ENCODE results near the gene C12orf60. TPM values are rescaled to one million over a fixed set of nuclear protein-coding genes. Genes with fewer than 3 reads are reported as not detected.

C12orf60 gene
- total and polyA plus RNA-seq, 4 donors: 0.56 to 1.9 (median 0.99) TPM

DNA sequence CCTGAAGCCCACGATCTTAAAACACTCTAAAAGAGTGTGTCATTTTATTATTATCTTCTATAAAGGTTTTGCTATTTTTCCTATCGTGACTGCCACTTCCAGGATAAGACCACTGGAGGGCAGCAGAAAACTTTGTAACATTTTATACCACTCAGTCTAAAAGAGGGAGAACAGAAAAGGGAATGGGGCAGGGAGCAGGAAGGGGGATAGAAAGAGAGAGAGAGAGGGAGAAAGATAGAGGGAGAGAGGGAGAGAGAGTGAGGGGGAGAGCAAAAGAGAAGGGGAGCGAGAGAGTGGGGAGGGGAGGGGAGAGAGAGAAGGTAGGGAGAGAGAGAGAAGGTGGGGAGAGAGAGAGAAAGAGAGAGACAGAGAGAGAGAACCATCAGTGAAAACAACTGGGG, 41.9 kb downstream of the C12orf60 start:
- Histone ChIP-seq H3K4me1 (ENCODE audit: control insufficient read depth in 1 of 2, insufficient read depth in 2 of 2, low read length in 2 of 2) (peaks cover 3 to 7% of the 10 kb centered on the region in 2 donors), H3K36me3 (ENCODE audit: control insufficient read depth in 1 of 2, insufficient read depth in 2 of 2, low read length in 1 of 2) (no peaks in the 10 kb centered on the region), H3K27ac (ENCODE audit: low read depth in 1 of 2, low read length in 2 of 2) (no peak overlapping the region), H3K9me3 (ENCODE audit: control insufficient read depth, low read length) (no peaks in the 10 kb centered on the region), H3K27me3 (ENCODE audit: control insufficient read depth in 1 of 2, insufficient read depth in 2 of 2, low read length in 1 of 2) (no peaks in the 10 kb centered on the region), H3K4me3 (ENCODE audit: low read length in 2 of 2) (no peak overlapping the region)
- peak; percentile 82 for ATAC-seq (ENCODE audit: low FRiP score)
- intact Hi-C loops (cut with DNase I): loop anchor here (2.0 to 10.0 kb wide), 8 partner anchors 37 to 679 kb away; partner anchors contain the start of gene RERG (in 2 of the 2)
- no peak for DNase-seq
- 7 to 10% methylated on average over 3 of the region's 3 CpGs for WGBS, 2 donors

DNA sequence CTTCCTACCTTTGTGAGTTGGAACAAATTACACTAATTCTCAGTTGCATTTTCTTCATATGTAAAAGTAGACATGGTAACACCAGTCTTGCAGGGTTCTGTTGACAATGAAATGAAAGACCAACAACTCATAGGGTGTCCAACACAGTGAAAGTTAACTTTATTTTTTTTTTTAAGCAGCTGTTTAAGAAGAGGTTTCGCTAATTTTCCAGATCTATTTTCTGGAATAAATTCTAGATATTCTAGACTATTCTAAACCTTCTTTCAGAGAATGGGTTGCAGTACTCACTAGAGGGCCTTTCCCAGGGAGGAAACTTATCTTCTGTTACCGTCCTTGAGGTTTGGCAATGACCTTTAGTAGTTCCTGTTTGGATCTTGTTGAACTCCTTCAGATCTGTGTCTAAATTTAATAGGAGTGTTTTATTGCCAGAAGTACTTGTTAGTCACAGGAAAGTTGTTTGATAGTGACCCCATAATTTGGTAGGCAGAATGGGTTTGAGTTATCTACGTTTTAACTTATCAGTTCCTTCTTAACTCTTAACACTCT, 42.6 kb downstream of the C12orf60 start:
- DNase-seq: no peak
- H3K36me3 ChIP-seq (ENCODE audit: control insufficient read depth in 1 of 2, insufficient read depth in 2 of 2, low read length in 1 of 2): no peaks in the 10 kb centered on the region
- intact Hi-C loops (cut with DNase I): loop anchor here (5.0 to 10.0 kb wide), 6 partner anchors 36 to 679 kb away; partner anchors contain the start of gene RERG (in 2 of the 2)
- WGBS, 2 donors: 32 to 33% methylated on average over 3 of the region's 3 CpGs
- ATAC-seq (ENCODE audit: low FRiP score): no peak
- H3K4me3 ChIP-seq (ENCODE audit: low read length in 2 of 2): no peak overlapping the region
- no peaks in the 10 kb centered on the region for H3K9me3 ChIP-seq (ENCODE audit: control insufficient read depth, low read length)
- no peaks in the 10 kb centered on the region for H3K27me3 ChIP-seq (ENCODE audit: control insufficient read depth in 1 of 2, insufficient read depth in 2 of 2, low read length in 1 of 2)
- no peak overlapping the region for H3K27ac ChIP-seq (ENCODE audit: low read depth in 1 of 2, low read length in 2 of 2)
- H3K4me1 ChIP-seq (ENCODE audit: control insufficient read depth in 1 of 2, insufficient read depth in 2 of 2, low read length in 2 of 2): peaks cover 0 to 7% of the 10 kb centered on the region in 2 donors

DNA sequence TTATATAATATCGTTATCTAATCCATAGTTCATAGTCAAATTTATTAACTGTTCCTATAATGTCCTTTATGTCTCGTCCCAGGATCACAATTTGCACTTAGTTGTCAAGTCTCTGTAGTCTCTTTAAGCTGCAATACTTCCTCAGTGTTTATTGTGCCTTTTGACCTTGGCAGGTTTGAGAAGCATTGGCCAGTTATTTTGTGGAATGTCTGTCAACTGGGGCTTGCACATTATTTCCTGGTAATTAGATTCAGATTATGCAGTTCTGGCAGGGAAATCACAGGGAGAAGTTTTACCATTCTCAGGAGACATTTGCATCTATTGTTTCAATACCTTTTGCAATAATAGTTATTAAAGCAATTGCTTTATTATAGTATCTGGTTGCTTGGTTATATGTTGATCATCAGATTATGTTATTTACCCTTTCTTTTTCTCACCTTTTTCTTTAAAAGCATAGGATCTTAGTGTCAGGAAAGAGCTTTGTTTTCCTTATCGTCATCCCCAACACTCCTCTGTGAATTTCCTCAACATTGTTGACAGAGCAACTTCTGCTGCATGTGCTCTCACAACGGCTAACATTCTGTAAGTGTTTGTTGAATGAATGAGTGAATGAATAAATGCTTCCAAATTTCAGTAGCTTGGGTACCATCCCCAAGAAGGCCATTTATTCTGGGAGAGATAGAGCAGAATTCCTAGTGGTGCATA, 43.6 kb downstream of the C12orf60 start:
- DNase-seq (no peak), ATAC-seq (ENCODE audit: low FRiP score) (no peak)
- H3K4me3 ChIP-seq (ENCODE audit: low read length in 2 of 2): no peak overlapping the region
- H3K27me3 ChIP-seq (ENCODE audit: control insufficient read depth in 1 of 2, insufficient read depth in 2 of 2, low read length in 1 of 2): no peaks in the 10 kb centered on the region
- no peak overlapping the region for H3K27ac ChIP-seq (ENCODE audit: low read depth in 1 of 2, low read length in 2 of 2)
- WGBS, 2 donors: 25 to 76% methylated on average over 4 of the region's 4 CpGs
- H3K4me1 ChIP-seq (ENCODE audit: control insufficient read depth in 1 of 2, insufficient read depth in 2 of 2, low read length in 2 of 2): peaks cover 0 to 7% of the 10 kb centered on the region in 2 donors
- no peaks in the 10 kb centered on the region for H3K9me3 ChIP-seq (ENCODE audit: control insufficient read depth, low read length)
- intact Hi-C loops (cut with DNase I): loop anchor here (5.0 to 10.0 kb wide), 6 partner anchors 35 to 678 kb away; partner anchors contain the start of gene RERG (in 2 of the 2)
- no peaks in the 10 kb centered on the region for H3K36me3 ChIP-seq (ENCODE audit: control insufficient read depth in 1 of 2, insufficient read depth in 2 of 2, low read length in 1 of 2)

GRCh38 chr12:14849661-14850060, 46.2 kb downstream of the C12orf60 start:
- no peaks in the 10 kb centered on the region for H3K27me3 ChIP-seq (ENCODE audit: control insufficient read depth in 1 of 2, insufficient read depth in 2 of 2, low read length in 1 of 2)
- no peak overlapping the region for H3K4me3 ChIP-seq (ENCODE audit: low read length in 2 of 2)
- H3K4me1 ChIP-seq (ENCODE audit: control insufficient read depth in 1 of 2, insufficient read depth in 2 of 2, low read length in 2 of 2): peaks cover 0 to 7% of the 10 kb centered on the region in 2 donors
- H3K36me3 ChIP-seq (ENCODE audit: control insufficient read depth in 1 of 2, insufficient read depth in 2 of 2, low read length in 1 of 2): no peaks in the 10 kb centered on the region
- WGBS, 2 donors: 5 to 8% methylated on average over 2 of the region's 2 CpGs
- no peak overlapping the region for H3K27ac ChIP-seq (ENCODE audit: low read depth in 1 of 2, low read length in 2 of 2)
- H3K9me3 ChIP-seq (ENCODE audit: control insufficient read depth, low read length): no peaks in the 10 kb centered on the region
- ATAC-seq (ENCODE audit: low FRiP score) (peak; percentile 52), DNase-seq (no peak)
- intact Hi-C loops (cut with DNase I): loop anchor here (5.0 to 10.0 kb wide), 7 partner anchors 33 to 675 kb away; partner anchors contain the start of gene RERG (in 2 of the 2)

DNA sequence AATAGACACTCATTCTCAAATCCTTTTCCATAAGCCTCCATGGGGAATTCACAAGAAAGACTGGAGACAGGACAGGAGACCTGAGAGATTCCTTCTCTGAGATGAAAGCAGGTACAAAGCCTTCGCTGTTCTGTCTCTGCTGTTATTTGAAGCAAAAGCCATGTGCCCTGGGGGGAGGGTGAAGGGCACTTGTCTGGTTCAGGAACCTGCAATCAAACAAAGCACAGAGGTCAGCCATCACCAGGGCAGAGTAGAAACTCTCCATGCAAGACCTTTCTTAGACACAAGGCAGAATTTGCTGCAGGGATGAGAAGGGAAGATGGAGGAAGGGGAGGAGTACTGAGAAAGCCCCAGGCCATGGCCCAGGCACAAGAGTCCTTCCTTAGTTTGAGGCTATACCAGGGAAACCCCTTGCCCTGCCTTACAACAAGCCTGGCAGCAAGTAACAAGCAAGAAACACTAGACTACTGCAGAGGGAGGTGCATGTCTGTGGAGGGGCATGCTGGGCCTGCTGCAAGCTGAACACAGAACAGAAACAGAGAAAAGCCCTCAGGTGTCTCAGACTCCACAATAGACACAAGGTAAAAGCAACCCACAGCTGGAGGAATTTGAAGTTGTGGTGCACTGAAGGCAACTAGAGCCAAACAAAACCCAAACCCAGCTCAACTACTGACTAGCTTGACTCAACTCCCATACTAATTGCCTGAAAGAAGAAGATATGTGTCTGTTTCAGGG, 47.6 kb downstream of the C12orf60 start:
- H3K4me1 ChIP-seq (ENCODE audit: control insufficient read depth in 1 of 2, insufficient read depth in 2 of 2, low read length in 2 of 2): peaks cover 0 to 9% of the 10 kb centered on the region in 2 donors
- 0 to 98% methylated on average over 1 of the region's 1 CpG for WGBS, 2 donors

GRCh38 chr12:14852880-14853279, 49.4 kb downstream of the C12orf60 start:
- Histone ChIP-seq H3K36me3 (ENCODE audit: control insufficient read depth in 1 of 2, insufficient read depth in 2 of 2, low read length in 1 of 2) (no peaks in the 10 kb centered on the region), H3K9me3 (ENCODE audit: control insufficient read depth, low read length) (no peaks in the 10 kb centered on the region), H3K27ac (ENCODE audit: low read depth in 1 of 2, low read length in 2 of 2) (no peak overlapping the region), H3K27me3 (ENCODE audit: control insufficient read depth in 1 of 2, insufficient read depth in 2 of 2, low read length in 1 of 2) (no peaks in the 10 kb centered on the region), H3K4me1 (ENCODE audit: control insufficient read depth in 1 of 2, insufficient read depth in 2 of 2, low read length in 2 of 2) (peaks cover 0 to 6% of the 10 kb centered on the region in 2 donors), H3K4me3 (ENCODE audit: low read length in 2 of 2) (no peak overlapping the region)
- intact Hi-C loops (cut with DNase I): loop anchor here in 1 of 2 donors (5.0 kb wide), 1 partner anchor 284 kb away; no protein-coding TSS in a partner anchor
- DNase-seq: no peak
- ATAC-seq (ENCODE audit: low FRiP score): no peak

More for the DNA sequence above, 47.6 kb downstream of the C12orf60 start:
- Histone ChIP-seq H3K36me3 (ENCODE audit: control insufficient read depth in 1 of 2, insufficient read depth in 2 of 2, low read length in 1 of 2) (no peaks in the 10 kb centered on the region), H3K9me3 (ENCODE audit: control insufficient read depth, low read length) (no peaks in the 10 kb centered on the region), H3K27me3 (ENCODE audit: control insufficient read depth in 1 of 2, insufficient read depth in 2 of 2, low read length in 1 of 2) (no peaks in the 10 kb centered on the region), H3K4me3 (ENCODE audit: low read length in 2 of 2) (no peak overlapping the region), H3K27ac (ENCODE audit: low read depth in 1 of 2, low read length in 2 of 2) (no peak overlapping the region)
- DNase-seq (no peak), ATAC-seq (ENCODE audit: low FRiP score) (no peak)
- intact Hi-C loops (cut with DNase I): loop anchor here in 1 of 2 donors (5.0 kb wide), 1 partner anchor 286 kb away; no protein-coding TSS in a partner anchor

GRCh38 chr12:14853961-14854360, 50.5 kb downstream of the C12orf60 start:
- no peaks in the 10 kb centered on the region for H3K36me3 ChIP-seq (ENCODE audit: control insufficient read depth in 1 of 2, insufficient read depth in 2 of 2, low read length in 1 of 2)
- 50 to 53% methylated on average over 3 of the region's 3 CpGs for WGBS, 2 donors
- H3K9me3 ChIP-seq (ENCODE audit: control insufficient read depth, low read length): no peaks in the 10 kb centered on the region
- H3K4me1 ChIP-seq (ENCODE audit: control insufficient read depth in 1 of 2, insufficient read depth in 2 of 2, low read length in 2 of 2): peaks cover 0 to 6% of the 10 kb centered on the region in 2 donors
- H3K4me3 ChIP-seq (ENCODE audit: low read length in 2 of 2): no peak overlapping the region
- H3K27me3 ChIP-seq (ENCODE audit: control insufficient read depth in 1 of 2, insufficient read depth in 2 of 2, low read length in 1 of 2): no peaks in the 10 kb centered on the region
- no peak for DNase-seq
- intact Hi-C loops (cut with DNase I): loop anchor here in 1 of 2 donors (5.0 kb wide), 1 partner anchor 283 kb away; no protein-coding TSS in a partner anchor
- peak; percentile 45 for ATAC-seq (ENCODE audit: low FRiP score)
- no peak overlapping the region for H3K27ac ChIP-seq (ENCODE audit: low read depth in 1 of 2, low read length in 2 of 2)

DNA sequence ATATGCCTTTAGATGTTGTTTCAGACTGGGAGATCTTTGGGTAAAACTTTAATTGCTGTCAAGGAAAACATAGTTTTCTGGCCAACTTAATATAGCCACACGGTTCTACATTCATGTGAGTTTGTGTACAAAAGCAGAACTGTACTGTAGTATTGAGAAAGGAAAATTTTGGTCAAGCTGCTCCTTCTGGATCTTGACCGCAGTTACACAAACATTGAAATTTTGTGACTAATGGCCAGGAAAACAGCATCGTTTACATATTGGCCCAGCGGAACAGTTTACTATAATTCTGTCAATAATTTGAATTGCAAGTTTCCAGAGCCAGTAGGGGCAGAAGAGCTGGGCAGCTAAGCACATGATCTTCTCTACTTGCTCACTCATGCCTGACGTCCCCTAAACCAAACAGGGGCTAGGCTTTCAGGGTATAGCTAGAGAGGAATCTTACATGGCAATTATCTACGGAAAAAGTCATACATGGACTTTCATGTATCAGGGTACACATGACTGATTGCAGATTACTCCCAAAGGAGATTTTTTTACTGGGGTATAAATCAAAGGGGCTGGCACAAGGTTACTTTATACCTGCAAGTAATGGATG, 51.2 kb downstream of the C12orf60 start:
- intact Hi-C loops (cut with DNase I): loop anchor here in 1 of 2 donors (5.0 kb wide), 1 partner anchor 283 kb away; no protein-coding TSS in a partner anchor
- peak; percentile 62 for ATAC-seq (ENCODE audit: low FRiP score)
- Histone ChIP-seq H3K27me3 (ENCODE audit: control insufficient read depth in 1 of 2, insufficient read depth in 2 of 2, low read length in 1 of 2) (no peaks in the 10 kb centered on the region), H3K27ac (ENCODE audit: low read depth in 1 of 2, low read length in 2 of 2) (no peak overlapping the region), H3K4me1 (ENCODE audit: control insufficient read depth in 1 of 2, insufficient read depth in 2 of 2, low read length in 2 of 2) (peaks cover 0 to 3% of the 10 kb centered on the region in 2 donors), H3K36me3 (ENCODE audit: control insufficient read depth in 1 of 2, insufficient read depth in 2 of 2, low read length in 1 of 2) (no peaks in the 10 kb centered on the region), H3K4me3 (ENCODE audit: low read length in 2 of 2) (no peak overlapping the region), H3K9me3 (ENCODE audit: control insufficient read depth, low read length) (no peaks in the 10 kb centered on the region)
- 14 to 16% methylated on average over 6 of the region's 6 CpGs for WGBS, 2 donors
- no peak for DNase-seq
